GM12874 (cell line): ENCODE measurements around the gene AJAP1.

ENCODE experiments used
- TF ChIP-seq, protein P1 (sequence below): IDR thresholded peaks from 2 replicates; pipeline ENCODE4 v1.5.1; 2011; ENCODE audit warnings: low read depth, mild to moderate bottlenecking, control low read depth, low read length, moderate library complexity; ENCODE audit not compliant: insufficient read depth

Gene AJAP1

DNA sequence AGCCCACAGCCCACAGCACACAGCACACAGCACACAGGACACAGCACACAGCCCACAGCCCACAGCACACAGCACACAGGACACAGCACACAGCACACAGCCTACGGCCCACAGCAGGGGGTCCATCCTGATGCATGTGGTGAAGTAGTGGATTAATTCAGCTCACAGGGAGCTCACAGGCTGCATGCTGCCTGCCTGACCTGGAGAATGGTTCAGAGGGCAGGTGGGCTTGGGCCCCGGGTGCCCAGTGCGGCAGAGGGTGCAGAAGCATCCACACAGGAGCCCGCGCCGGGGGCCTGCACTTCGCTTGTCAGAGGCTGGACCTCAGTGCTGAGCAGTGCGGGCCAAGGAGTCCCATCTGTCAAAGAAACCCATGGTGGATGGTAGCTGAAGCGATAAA lies 21.1 kb upstream of the AJAP1 start:
- TF ChIP-seq, protein P1, sequence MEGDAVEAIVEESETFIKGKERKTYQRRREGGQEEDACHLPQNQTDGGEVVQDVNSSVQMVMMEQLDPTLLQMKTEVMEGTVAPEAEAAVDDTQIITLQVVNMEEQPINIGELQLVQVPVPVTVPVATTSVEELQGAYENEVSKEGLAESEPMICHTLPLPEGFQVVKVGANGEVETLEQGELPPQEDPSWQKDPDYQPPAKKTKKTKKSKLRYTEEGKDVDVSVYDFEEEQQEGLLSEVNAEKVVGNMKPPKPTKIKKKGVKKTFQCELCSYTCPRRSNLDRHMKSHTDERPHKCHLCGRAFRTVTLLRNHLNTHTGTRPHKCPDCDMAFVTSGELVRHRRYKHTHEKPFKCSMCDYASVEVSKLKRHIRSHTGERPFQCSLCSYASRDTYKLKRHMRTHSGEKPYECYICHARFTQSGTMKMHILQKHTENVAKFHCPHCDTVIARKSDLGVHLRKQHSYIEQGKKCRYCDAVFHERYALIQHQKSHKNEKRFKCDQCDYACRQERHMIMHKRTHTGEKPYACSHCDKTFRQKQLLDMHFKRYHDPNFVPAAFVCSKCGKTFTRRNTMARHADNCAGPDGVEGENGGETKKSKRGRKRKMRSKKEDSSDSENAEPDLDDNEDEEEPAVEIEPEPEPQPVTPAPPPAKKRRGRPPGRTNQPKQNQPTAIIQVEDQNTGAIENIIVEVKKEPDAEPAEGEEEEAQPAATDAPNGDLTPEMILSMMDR, result no peak

DNA sequence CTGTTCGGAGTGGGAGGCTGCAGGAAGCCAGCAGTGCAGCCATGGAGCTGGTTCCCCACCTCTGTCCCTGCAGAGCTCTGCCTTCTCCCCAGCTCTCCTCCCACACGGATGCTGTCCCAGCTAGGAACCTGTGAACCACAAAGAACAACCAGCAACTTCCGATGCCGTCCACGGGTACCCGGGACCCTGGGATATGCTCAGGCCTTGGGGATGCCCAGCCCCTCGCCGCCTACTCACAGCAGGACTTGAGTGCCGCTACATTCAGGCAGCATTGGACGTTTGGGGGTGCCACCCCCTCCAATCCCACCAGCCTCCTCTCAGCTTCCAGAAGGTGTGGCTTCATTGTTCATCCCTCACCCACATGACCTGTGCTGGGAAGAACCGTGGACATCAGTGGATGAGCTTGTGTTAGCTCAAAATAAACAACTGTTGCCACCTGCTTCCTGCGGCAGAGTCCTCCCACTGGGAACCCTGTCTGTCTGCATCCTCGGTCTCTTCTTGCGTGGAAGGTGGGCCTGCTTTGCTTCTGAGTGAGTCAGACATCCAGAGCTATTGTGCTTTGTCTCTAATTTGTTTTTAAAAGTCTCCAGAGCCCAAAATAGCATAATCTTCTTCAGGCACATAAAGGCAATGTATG lies 20.1 kb upstream of the AJAP1 start:
- TF ChIP-seq, protein P1, result no peak

DNA sequence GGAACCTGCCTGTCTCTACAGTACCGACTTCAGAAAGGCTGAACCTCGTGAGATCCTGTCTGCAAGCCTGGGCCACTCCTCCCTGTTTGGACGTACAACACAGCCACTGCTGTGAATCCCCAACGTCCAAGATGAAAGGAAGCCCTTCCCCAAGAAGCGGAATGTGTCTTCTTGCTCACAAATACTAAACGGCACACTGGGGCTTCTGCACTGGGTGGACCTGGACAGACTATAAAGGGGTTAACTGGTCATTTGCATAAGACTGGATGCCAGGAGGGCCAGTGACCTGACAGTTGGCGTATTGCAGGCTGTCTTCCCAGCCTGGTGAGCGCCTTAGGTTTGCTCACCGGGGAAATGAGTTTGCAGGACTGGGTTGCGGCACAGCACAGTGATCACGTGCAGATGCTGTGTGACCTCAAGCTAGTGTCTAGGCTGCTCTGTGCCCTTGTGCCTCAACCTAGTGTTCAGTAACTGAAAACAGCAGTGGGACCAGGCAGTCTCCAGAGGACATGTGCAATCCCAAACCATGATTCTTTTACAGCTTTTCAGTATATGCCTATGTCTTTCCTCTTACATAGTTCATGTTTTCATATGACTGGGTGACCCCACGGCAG lies 19.5 kb upstream of the AJAP1 start:
- TF ChIP-seq, protein P1, result no peak

DNA sequence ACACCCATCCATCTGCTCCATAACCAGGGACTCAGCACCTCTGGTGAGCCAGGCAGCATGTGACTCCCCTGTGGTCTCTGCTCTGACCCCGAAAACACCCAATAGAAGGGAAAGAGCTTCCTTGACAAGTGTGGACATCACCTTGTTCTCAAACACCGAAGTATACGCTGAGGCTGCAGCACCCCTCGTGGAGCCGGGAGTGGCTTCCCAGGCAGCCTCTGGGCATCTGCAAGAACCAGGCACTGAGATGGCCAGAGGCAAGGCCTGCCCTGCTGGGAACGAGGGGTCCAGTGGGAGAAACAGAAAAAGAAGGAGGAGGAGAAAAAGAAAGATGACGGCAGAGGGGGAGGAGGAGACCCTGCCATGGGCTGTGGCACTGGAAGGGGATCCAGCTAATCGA lies 18.2 kb upstream of the AJAP1 start:
- TF ChIP-seq, protein P1, result no peak

DNA sequence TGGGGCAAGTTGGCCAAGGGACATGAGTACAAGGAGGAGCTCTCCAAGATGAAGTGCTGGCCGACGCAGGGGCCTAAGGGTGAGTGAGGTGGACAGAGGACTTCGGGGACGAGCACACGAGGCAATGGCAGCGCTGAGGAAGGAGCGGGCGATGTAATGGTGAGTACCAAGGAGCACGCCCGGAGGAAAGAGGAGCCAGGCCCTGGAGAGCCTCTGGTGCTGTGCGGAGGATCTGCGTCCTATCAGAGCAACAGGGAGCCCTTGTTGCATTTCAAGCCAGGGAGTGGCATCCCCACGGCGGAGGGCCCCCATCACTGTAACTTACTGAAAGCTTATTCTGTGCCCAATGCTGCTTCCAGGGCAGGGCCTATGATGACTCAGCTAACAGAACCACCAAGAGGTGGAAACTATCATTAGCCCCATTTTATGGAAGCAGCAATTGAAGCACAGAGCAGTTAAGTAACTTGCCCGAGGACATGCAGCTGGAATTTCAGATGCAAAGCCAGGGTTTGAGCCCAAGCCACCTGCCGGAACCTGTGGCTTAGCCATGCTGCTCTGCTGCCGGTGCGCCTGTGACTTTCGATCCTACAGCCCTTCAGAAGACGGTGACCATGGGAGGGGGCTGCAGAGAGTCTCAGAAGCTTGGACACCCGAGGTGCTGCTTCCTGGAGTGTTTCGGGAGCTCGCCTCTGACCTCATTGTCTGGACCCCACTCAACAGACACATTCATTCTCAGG lies 17.6 kb upstream of the AJAP1 start:
- TF ChIP-seq, protein P1, result no peak

DNA sequence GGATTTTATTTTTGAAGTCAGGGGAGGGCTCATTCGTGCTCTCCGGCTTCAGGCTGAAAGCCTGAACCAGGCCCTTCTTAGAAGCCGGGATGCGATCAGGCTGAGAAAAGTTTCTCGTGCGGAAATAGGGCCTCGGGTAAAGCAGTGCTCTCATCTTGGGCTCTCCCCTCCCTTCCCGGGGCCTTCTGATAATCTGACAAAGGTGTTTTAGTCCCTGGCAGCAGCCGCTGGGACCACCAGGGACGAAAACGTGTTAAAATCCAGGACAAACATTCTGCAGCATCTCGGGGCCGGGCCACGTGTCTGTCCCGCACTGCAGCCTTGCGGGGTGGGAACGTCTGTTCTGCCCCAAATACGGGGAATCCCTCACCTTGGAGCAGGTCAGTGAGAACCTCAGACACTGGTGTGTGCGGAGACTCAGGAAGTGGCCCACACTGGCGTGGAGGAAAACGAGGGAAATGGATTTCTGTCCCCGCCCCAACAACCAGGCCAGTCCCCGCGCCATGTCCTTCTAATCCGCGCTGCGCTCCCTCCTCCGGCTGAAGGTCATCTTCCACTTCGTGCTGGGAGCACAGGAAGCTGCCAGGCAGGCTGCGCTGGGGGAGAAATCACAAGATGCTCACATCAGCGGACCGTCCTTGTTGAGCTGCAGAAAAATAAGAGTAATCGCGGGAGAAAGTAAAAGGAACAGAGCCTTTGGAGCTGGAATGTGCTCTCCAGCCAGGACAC lies 16.6 kb upstream of the AJAP1 start:
- TF ChIP-seq, protein P1, result no peak

DNA sequence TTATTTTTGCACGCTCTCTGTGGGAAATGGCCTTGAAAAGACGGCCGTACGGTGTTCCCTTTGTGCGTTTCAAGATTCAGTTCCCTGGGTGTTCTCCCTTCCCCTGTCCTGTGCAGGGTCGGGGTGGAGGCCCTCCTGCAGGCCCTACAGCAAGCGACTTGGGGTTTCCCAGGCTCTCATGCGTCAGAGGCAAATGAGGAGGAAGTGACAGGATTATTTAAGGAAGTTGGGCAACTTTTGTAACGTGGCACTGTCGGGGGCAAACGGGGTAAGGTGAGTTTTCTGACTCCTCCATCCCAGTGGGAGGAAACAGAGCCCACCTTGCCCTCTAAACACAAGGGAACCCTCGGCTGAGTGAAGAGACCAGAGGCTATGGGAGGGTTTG lies 16.1 kb upstream of the AJAP1 start:
- TF ChIP-seq, protein P1, result no peak
